Esophagus muscularis mucosa (tissue), 4 donors: Measurements from ENCODE around the gene CCDC170. TPM values are rescaled to one million over a fixed set of nuclear protein-coding genes. Genes with fewer than 3 reads are reported as not detected.

Source experiments
- DNase-seq: peaks from one replicate; pipeline ENCODE4 v3.0.0-alpha.2; 2017; ENCODE audit errors: extremely low spot score
- H3K27ac ChIP-seq, 4 donors: fragments of 200-600 bp; sonication (generic); replicated peaks in 1 of 4; 1 replicate in 3 of 4; 2 replicates in 1 of 4; pipeline ENCODE4 v1.5.1; 2016 to 2019; ENCODE audit warnings: mild to moderate bottlenecking in 1 of 4
- H3K27me3 ChIP-seq, 4 donors: fragments of 200-600 bp; sonication (generic); one replicate each; pipeline versions ENCODE4 v1.5.1 to v1.6.0; 2016 to 2019
- H3K36me3 ChIP-seq, 4 donors: fragments of 200-600 bp; sonication (generic); one replicate each; pipeline ENCODE4 v1.5.1; 2016 to 2019
- H3K4me1 ChIP-seq, 4 donors: fragments of 200-600 bp; sonication (generic); one replicate each; pipeline ENCODE4 v1.5.1; 2016 to 2019
- H3K4me3 ChIP-seq, 4 donors: fragments of 200-600 bp; sonication (generic); 1 replicate in 2 of 4; 2 replicates in 2 of 4; pipeline ENCODE4 v1.5.1; 2016 to 2019; ENCODE audit warnings: mild to moderate bottlenecking in 4 of 4, moderate library complexity in 1 of 4
- H3K9me3 ChIP-seq, 4 donors: fragments of 200-600 bp; sonication (generic); 1 replicate in 3 of 4; 2 replicates in 1 of 4; pipeline ENCODE4 v1.5.1; 2016 to 2019
- CTCF ChIP-seq, 3 experiments: fragments of 200-600 bp in 2 of 3; fragments of 450-650 bp in 1 of 3; sonication (generic) in 2 of 3; IDR thresholded peaks; one replicate each; pipeline ENCODE4 v1.5.1; 2017 to 2019; ENCODE audit warnings: antibody characterized with exemption in 3 of 3, mild to moderate bottlenecking in 2 of 3, moderate library complexity in 1 of 3
- EP300 ChIP-seq: sonication (generic); formaldehyde crosslinking; IDR thresholded peaks from one replicate; pipeline ENCODE4 v1.6.1; 2017; ENCODE audit warnings: antibody characterized with exemption
- POLR2A ChIP-seq: fragments of 450-650 bp; IDR thresholded peaks from one replicate; pipeline ENCODE4 v1.6.1; 2017; ENCODE audit warnings: antibody characterized with exemption, moderate library complexity, mild to moderate bottlenecking, low read depth
- POLR2AphosphoS5 ChIP-seq, 2 donors: sonication (generic); formaldehyde crosslinking; IDR thresholded peaks; one replicate each; pipeline ENCODE4 v1.6.1; 2017; ENCODE audit warnings: antibody characterized with exemption in 2 of 2
- WGBS: methylation state at CpG from one replicate; pipeline ENCODE4 v1.1.5; 2018; 5-methylcytosine and 5-hydroxymethylcytosine counted together
- intact Hi-C: fragments of 100-400 bp; cut with DNase I; formaldehyde crosslinking; loops from one replicate; pipeline ENCODE4 v1.15.1; 2023
- small RNA-seq, 3 donors: library from RNA; depleted of rRNA; stranded (forward); fragments of <200 nt; gene quantifications; one replicate each; pipeline ENCODE3, GENCODE V24; 2016
- total RNA-seq, 4 donors: library from RNA; depleted of rRNA; stranded (reverse); fragments of >200 nt; gene quantifications; one replicate each; pipeline versions ENCODE4 v1.1.0 to v1.2.1, GENCODE V29; 2016

The CCDC170 gene
- total RNA-seq, 4 donors from 2014 or later = 0.32 to 1.5 (median 0.49) TPM

GRCh38 chr6:151666526-151666925, 172.7 kb downstream of the CCDC170 start:
- 59% methylated on average over 2 of the region's 2 CpGs for WGBS
- H3K4me3 ChIP-seq = no peak overlapping the region

GRCh38 chr6:151669208-151669560, 175.4 kb downstream of the CCDC170 start:
- Histone ChIP-seq H3K27ac (no peak overlapping the region), H3K4me1 (no peaks in the 10 kb centered on the region), H3K36me3 (no peaks in the 10 kb centered on the region), H3K4me3 (no peak overlapping the region), H3K27me3 (no peaks in the 10 kb centered on the region), H3K9me3 (no peaks in the 10 kb centered on the region)
- 87% methylated on average over 3 of the region's 3 CpGs for WGBS
- TF ChIP-seq CTCF (IDR thresholded peaks at IDR 0.05) (no peak), POLR2A (no peak), EP300 (no peak), POLR2AphosphoS5 (IDR thresholded peaks at IDR 0.05) (no peak)
- DNase-seq = no peak
- intact Hi-C loops = no loop called here

More at GRCh38 chr6:151666526-151666925, 172.7 kb downstream of the CCDC170 start:
- intact Hi-C loops = no loop called here
- Histone ChIP-seq H3K36me3 (no peaks in the 10 kb centered on the region), H3K9me3 (no peaks in the 10 kb centered on the region), H3K27me3 (no peaks in the 10 kb centered on the region), H3K4me1 (no peaks in the 10 kb centered on the region), H3K27ac (no peak overlapping the region)
- no peak for DNase-seq
- TF ChIP-seq EP300 = no peak
- TF ChIP-seq CTCF (IDR thresholded peaks at IDR 0.05) = no peak
- TF ChIP-seq POLR2A = no peak
- no peak for TF ChIP-seq POLR2AphosphoS5 (IDR thresholded peaks at IDR 0.05)

GRCh38 chr6:151670116-151670515, 176.3 kb downstream of the CCDC170 start:
- DNase-seq = no peak
- no peaks in the 10 kb centered on the region for H3K4me1 ChIP-seq
- no peak for TF ChIP-seq CTCF (IDR thresholded peaks at IDR 0.05)
- TF ChIP-seq POLR2A = no peak
- TF ChIP-seq POLR2AphosphoS5 (IDR thresholded peaks at IDR 0.05) = no peak
- no peak for TF ChIP-seq EP300
- no peaks in the 10 kb centered on the region for H3K9me3 ChIP-seq
- H3K4me3 ChIP-seq = no peak overlapping the region
- WGBS = 70% methylated on average over 8 of the region's 8 CpGs
- no peaks in the 10 kb centered on the region for H3K36me3 ChIP-seq
- no peaks in the 10 kb centered on the region for H3K27me3 ChIP-seq
- intact Hi-C loops = no loop called here
- no peak overlapping the region for H3K27ac ChIP-seq

Small RNAs within 50 kb of the gene (small RNA-seq; reads per million reads assigned to genes)
- gene RNU6-813P = 0 reads per million in 3 donors

Other genes with a start within 250 kb of the CCDC170 start
- gene ZBTB2, start 102.5 kb upstream of the CCDC170 start, total RNA-seq = 10 to 100 TPM in 3 of 4 donors, 1 to 10 TPM in 1; 7.1 to 16.3 (median 11.5) TPM
- gene RMND1, start 41.9 kb upstream of the CCDC170 start, total RNA-seq = 10 to 100 TPM in 3 of 4 donors, 1 to 10 TPM in 1; 9.9 to 18.7 (median 12.1) TPM